Activated B cell treated with CpG ODN at 0.5 μM for 24 hours (primary cell): ENCODE data around the gene MCHR2. TPM values are rescaled to one million over a fixed set of nuclear protein-coding genes. Genes with fewer than 3 reads are reported as not detected.

Experiments
- ATAC-seq: fragments of 200-7000 bp; cut with Tn5 transposase; one replicate; pipeline ENCODE4 v1.10.0; 2021; ENCODE audit warnings: low read depth, mild to moderate bottlenecking, moderate library complexity
- CTCF ChIA-PET: fragments of 350-600 bp; sonication (Branson Sonifier 250); formaldehyde crosslinking; loops from one replicate; lab custom pipeline; 2021; ENCODE audit warnings: antibody characterized with exemption; lab: Charles Lee
- POLR2A ChIA-PET: fragments of 350-600 bp; sonication (Branson Sonifier 250); formaldehyde crosslinking; loops from one replicate; lab custom pipeline; 2021; ENCODE audit warnings: antibody characterized with exemption; lab: Charles Lee
- DNase-seq: peaks from one replicate; pipeline ENCODE4 v3.0.0; 2022
- H3K27ac Mint-ChIP-seq: one replicate; pipeline ENCODE4 v1.8.0; 2020; ENCODE audit warnings: mixed read lengths
- H3K27me3 Mint-ChIP-seq: one replicate; pipeline ENCODE4 v1.8.0; 2021; ENCODE audit warnings: mixed read lengths
- H3K36me3 Mint-ChIP-seq: one replicate; pipeline ENCODE4 v1.8.0; 2021; ENCODE audit warnings: low read depth, mixed read lengths
- H3K4me1 Mint-ChIP-seq: one replicate; pipeline ENCODE4 v1.8.0; 2021; ENCODE audit warnings: mixed read lengths
- H3K4me3 Mint-ChIP-seq: one replicate; pipeline ENCODE4 v1.8.0; 2020; ENCODE audit warnings: mild to moderate bottlenecking, mixed read lengths
- H3K9me3 Mint-ChIP-seq: one replicate; pipeline ENCODE4 v1.8.0; 2020; ENCODE audit warnings: mixed read lengths
- CTCF ChIP-seq: fragments of 200-600 bp; IDR thresholded peaks from one replicate; pipeline ENCODE4 v1.8.0; 2022; ENCODE audit warnings: antibody characterized with exemption, mild to moderate bottlenecking
- intact Hi-C: fragments of 100-400 bp; cut with micrococcal nuclease; formaldehyde crosslinking; loops from one replicate; pipeline ENCODE4 v1.15.1; 2024
- total RNA-seq: library from RNA; stranded (reverse); gene quantifications from 2 replicates; pipeline ENCODE4 v1.2.3, GENCODE V29; 2022

The MCHR2 gene
- total RNA-seq, 1 donor from 2014 or later = not detected

DNA sequence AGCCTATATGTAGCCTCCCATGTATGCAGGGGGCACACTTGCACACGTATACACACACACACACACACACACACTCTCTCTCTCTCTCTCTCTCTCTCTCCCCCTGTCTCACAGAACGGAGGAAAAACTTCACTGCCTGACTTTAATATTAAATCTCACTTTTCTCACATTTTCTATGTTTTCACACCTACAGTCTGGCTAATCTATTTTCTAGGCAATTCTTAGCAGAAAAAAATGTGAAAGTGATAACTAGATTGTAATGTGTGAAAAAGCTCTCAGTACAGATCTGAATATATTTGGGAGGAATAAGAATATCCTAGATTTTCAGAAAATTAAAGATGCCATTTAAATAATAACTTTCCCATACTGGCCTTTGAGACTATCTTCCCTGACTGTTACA is 120.9 kb downstream of the MCHR2 start:
- H3K4me1 Mint-ChIP-seq = peaks cover 2% of the 10 kb centered on the region
- no peak overlapping the region for H3K4me3 Mint-ChIP-seq
- no peak overlapping the region for H3K27ac Mint-ChIP-seq
- POLR2A ChIA-PET = no interaction called here
- TF ChIP-seq CTCF = no peak
- CTCF ChIA-PET = interaction anchor here (0.6 kb wide), 1 partner anchor 1431 kb away, joined by 3 read pairs; no protein-coding TSS in a partner anchor
- intact Hi-C loops = no loop called here
- H3K36me3 Mint-ChIP-seq = no peaks in the 10 kb centered on the region
- no peaks in the 10 kb centered on the region for H3K9me3 Mint-ChIP-seq
- peaks cover 9% of the 10 kb centered on the region for H3K27me3 Mint-ChIP-seq
- no peak for DNase-seq
- no peak for ATAC-seq

DNA sequence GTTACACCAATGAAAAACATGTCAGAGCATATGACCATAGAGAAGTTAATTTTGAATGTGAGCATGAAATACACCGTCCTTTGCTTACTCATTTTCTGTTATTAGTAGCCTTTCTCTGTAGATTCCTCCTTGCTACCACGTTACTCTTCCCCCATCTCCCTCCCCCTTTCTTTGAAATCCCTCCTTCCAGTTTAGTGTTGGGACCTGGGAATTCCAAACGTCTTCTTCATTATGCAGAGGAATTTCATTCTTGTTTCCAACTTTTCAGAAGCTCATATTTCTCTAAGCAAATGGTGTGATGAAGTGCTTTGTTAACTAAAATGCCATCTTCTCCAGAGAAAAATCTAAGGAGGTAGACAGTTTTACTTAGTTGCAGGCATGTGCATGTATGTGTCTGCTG is 122.4 kb downstream of the MCHR2 start:
- CTCF ChIA-PET = no interaction called here
- POLR2A ChIA-PET = no interaction called here
- H3K9me3 Mint-ChIP-seq = no peaks in the 10 kb centered on the region
- no peak overlapping the region for H3K4me3 Mint-ChIP-seq
- H3K36me3 Mint-ChIP-seq = no peaks in the 10 kb centered on the region
- H3K27ac Mint-ChIP-seq = no peak overlapping the region
- no peak for TF ChIP-seq CTCF
- DNase-seq = no peak
- H3K4me1 Mint-ChIP-seq = peaks cover 2% of the 10 kb centered on the region
- H3K27me3 Mint-ChIP-seq = peaks cover 8% of the 10 kb centered on the region
- ATAC-seq = no peak
- intact Hi-C loops = no loop called here
